Osteoblast (primary cell): Measurements from ENCODE around the gene SLIT3. TPM values are rescaled to one million over a fixed set of nuclear protein-coding genes. Genes with fewer than 3 reads are reported as not detected.

Source experiments
- DNase-seq: peaks from one replicate; pipeline ENCODE4 v3.0.0; 2011; ENCODE audit warnings: low spot score, mixed read lengths; ENCODE audit not compliant: insufficient read length; ENCODE audit errors: missing footprints
- H2AFZ ChIP-seq: 2 replicates; pipeline ENCODE4 v1.6.0; 2011; ENCODE audit warnings: mild to moderate bottlenecking, low read length
- H3K27ac ChIP-seq: 2 replicates; pipeline ENCODE4 v1.5.1; 2011; ENCODE audit warnings: mild to moderate bottlenecking, low read depth, low read length, moderate library complexity
- H3K27me3 ChIP-seq: 2 replicates; pipeline ENCODE4 v1.6.0; 2012; ENCODE audit warnings: mild to moderate bottlenecking, control low read depth, inconsistent platforms, low read length, moderate library complexity; ENCODE audit not compliant: insufficient read depth
- H3K36me3 ChIP-seq: 2 replicates; pipeline ENCODE4 v1.5.1; 2011; ENCODE audit warnings: mild to moderate bottlenecking, low read length, control low read depth, moderate library complexity; ENCODE audit not compliant: insufficient read depth
- H3K4me1 ChIP-seq: 2 replicates; pipeline ENCODE4 v1.5.1; 2011; ENCODE audit warnings: mild to moderate bottlenecking, low read length, control low read depth, moderate library complexity; ENCODE audit not compliant: insufficient read depth
- H3K4me2 ChIP-seq: 2 replicates; pipeline ENCODE4 v1.6.0; 2011; ENCODE audit warnings: mild to moderate bottlenecking, low read length; ENCODE audit not compliant: insufficient read depth
- H3K4me3 ChIP-seq: fragments of 200-600 bp; sonication (generic); 3 replicates; pipeline ENCODE4 v1.5.1; 2012; ENCODE audit warnings: mild to moderate bottlenecking, low read length, inconsistent platforms; ENCODE audit not compliant: insufficient read depth
- H3K79me2 ChIP-seq: 2 replicates; pipeline ENCODE4 v1.6.0; 2012; ENCODE audit warnings: mild to moderate bottlenecking, low read length, control low read depth, inconsistent platforms; ENCODE audit not compliant: insufficient read depth
- H3K9me3 ChIP-seq: 2 replicates; pipeline ENCODE4 v1.5.1; 2011; ENCODE audit warnings: low read depth, low read length, control low read depth
- H4K20me1 ChIP-seq: 2 replicates; pipeline ENCODE4 v1.6.0; 2012; ENCODE audit warnings: mild to moderate bottlenecking, low read length, control low read depth; ENCODE audit not compliant: insufficient read depth
- CTCF ChIP-seq: IDR thresholded peaks from 2 replicates; pipeline ENCODE4 v1.5.1; 2011; ENCODE audit warnings: mild to moderate bottlenecking, low read depth, low read length, moderate library complexity; ENCODE audit errors: extremely low read depth
- total RNA-seq: library from RNA; depleted of rRNA; stranded (reverse); fragments of >200 nt; gene quantifications from 2 replicates; pipeline ENCODE4 v1.2.3, GENCODE V29; 2012

Gene SLIT3
- total RNA-seq, 1 donor, result 37.6 TPM

DNA sequence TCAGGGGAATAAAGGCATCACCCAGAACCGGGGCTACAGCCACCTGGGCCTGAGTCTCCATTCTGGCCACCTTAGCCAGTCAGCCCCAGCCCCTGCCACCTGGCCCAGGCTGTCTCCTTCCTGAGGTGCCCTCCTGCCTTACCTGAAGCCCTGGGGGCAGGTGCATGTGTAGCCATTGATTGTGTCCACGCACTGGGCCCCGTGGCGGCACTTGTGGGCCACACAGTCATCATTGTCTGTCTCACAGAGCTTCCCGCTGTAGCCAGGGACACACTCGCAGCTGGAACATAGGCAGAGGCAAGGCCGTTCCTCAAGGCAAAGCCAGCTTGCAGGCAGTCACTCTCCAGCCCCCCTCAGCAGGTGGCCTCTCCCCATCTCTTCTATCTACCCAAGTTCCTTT lies 614.1 kb downstream of the SLIT3 start:
- no peaks in the 10 kb centered on the region for H3K27me3 ChIP-seq
- no peaks in the 10 kb centered on the region for H4K20me1 ChIP-seq
- no peak overlapping the region for H3K27ac ChIP-seq
- no peak overlapping the region for H2AFZ ChIP-seq
- no peaks in the 10 kb centered on the region for H3K36me3 ChIP-seq
- H3K9me3 ChIP-seq, result no peaks in the 10 kb centered on the region
- no peak overlapping the region for H3K4me3 ChIP-seq
- H3K4me1 ChIP-seq, result peaks cover 2% of the 10 kb centered on the region
- no peak overlapping the region for H3K4me2 ChIP-seq
- no peaks in the 10 kb centered on the region for H3K79me2 ChIP-seq
- TF ChIP-seq CTCF, result no peak
- no peak for DNase-seq

DNA sequence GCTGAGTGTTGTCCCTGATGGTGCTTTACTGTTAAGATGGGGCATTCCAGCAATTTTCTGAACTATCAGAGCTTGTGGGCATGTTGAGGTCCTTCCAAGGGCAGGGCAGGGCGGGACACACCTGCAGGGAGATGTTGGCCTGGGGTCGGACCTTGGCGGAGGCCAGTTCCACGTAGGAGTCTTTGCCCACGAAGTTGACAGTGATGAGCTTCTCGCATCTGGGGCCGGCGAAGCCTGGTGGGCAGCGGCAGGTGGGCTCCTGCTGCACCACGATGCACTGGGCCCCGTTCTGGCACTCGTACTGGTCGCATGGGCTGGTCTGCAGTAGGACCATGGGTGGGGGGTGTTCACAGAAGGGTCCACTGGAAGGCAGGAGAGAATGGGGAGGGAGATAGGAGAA lies 615.4 kb downstream of the SLIT3 start:
- H3K4me1 ChIP-seq, result peaks cover 13% of the 10 kb centered on the region
- H3K9me3 ChIP-seq, result no peaks in the 10 kb centered on the region
- no peak overlapping the region for H2AFZ ChIP-seq
- H3K79me2 ChIP-seq, result no peaks in the 10 kb centered on the region
- DNase-seq, result no peak
- H3K4me2 ChIP-seq, result no peak overlapping the region
- no peak overlapping the region for H3K27ac ChIP-seq
- no peak overlapping the region for H3K4me3 ChIP-seq
- no peak for TF ChIP-seq CTCF
- H4K20me1 ChIP-seq, result no peaks in the 10 kb centered on the region
- no peaks in the 10 kb centered on the region for H3K36me3 ChIP-seq
- H3K27me3 ChIP-seq, result no peaks in the 10 kb centered on the region

- Histone ChIP-seq H3K36me3 (no peaks in the 10 kb centered on the region), H3K27ac (no peak overlapping the region), H3K9me3 (no peaks in the 10 kb centered on the region), H4K20me1 (no peaks in the 10 kb centered on the region), H3K4me3 (no peak overlapping the region), H3K4me2 (no peak overlapping the region), H3K27me3 (no peaks in the 10 kb centered on the region), H3K4me1 (peaks cover 13% of the 10 kb centered on the region), H3K79me2 (no peaks in the 10 kb centered on the region), H2AFZ (no peak overlapping the region)
- no peak for DNase-seq
- TF ChIP-seq CTCF, result no peak
Observed at GRCh38 chr5:168683927-168684295, 617.0 kb downstream of the SLIT3 start.

DNA sequence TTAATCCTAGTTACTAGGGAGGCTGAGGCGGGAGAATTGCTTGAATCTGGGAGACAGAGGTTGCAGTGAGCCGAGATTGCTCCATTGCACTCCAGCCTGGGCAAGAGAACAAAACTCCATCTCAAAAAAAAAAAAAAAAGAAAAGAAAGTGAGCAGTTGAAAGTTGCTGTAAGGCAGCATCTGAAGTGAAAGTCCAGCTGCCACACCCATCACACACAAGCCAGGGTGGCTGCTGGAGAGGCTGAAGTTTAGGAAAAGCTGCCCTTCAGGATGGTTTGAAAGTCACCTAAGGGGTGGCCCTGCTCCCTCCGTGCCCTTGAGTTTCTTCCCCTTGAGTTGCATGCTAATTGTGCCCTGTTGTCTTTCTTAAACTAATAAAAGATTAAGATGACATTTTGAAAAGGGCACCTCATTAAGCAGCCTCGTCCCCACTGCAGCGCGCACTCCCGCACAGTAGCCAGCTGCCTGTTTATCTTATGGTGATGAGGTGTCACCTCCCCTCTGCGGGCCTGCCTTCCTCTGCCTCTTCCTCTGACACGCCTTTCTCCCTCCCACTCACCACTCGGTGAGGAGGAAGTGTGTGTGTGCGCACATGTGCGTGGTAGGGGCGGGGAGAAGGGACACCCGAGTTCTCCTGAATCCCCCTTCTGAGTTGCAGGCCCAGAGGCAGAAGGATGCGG lies 617.6 kb downstream of the SLIT3 start:
- no peak for TF ChIP-seq CTCF

More for the DNA sequence above, 617.6 kb downstream of the SLIT3 start:
- DNase-seq, result no peak
- H3K27ac ChIP-seq, result no peak overlapping the region
- H3K27me3 ChIP-seq, result no peaks in the 10 kb centered on the region
- no peaks in the 10 kb centered on the region for H3K9me3 ChIP-seq
- H3K4me1 ChIP-seq, result peaks cover 13% of the 10 kb centered on the region
- no peak overlapping the region for H3K4me3 ChIP-seq
- no peak overlapping the region for H2AFZ ChIP-seq
- no peak overlapping the region for H3K4me2 ChIP-seq
- no peaks in the 10 kb centered on the region for H4K20me1 ChIP-seq
- H3K79me2 ChIP-seq, result no peaks in the 10 kb centered on the region
- no peaks in the 10 kb centered on the region for H3K36me3 ChIP-seq
